SK-N-SH (cell line): ENCODE data around the gene MAPRE2. TPM values are rescaled to one million over a fixed set of nuclear protein-coding genes. Genes with fewer than 3 reads are reported as not detected.

Experiments
- CTCF ChIA-PET: fragments of 300-600, 350-600 bp; formaldehyde crosslinking; extraction: SDS; loops from one replicate; lab custom pipeline; 2021; lab: Yijun Ruan, JAX
- POLR2A ChIA-PET: fragments of 350-600 bp; sonication (Branson Sonifier 250); formaldehyde crosslinking; extraction: SDS; loops from one replicate; lab custom pipeline; 2020; ENCODE audit warnings: antibody characterized with exemption, inconsistent platforms; lab: Yijun Ruan, JAX
- DNase-seq: peaks from one replicate; pipeline ENCODE4 v3.0.0; 2012
- H2AFZ ChIP-seq: fragments of 200-600 bp; sonication (generic); 2 replicates; pipeline ENCODE4 v1.8.1; 2016; ENCODE audit warnings: antibody characterized with exemption, mild to moderate bottlenecking, low read depth
- H3F3A ChIP-seq: fragments of 200-600 bp; sonication (generic); replicated peaks from 2 replicates; pipeline ENCODE3; 2016; ENCODE audit warnings: antibody characterized with exemption, mild to moderate bottlenecking; ENCODE audit not compliant: insufficient read depth
- H3K27ac ChIP-seq, 2 experiments: fragments of 200-500 bp in 1 of 2; fragments of 200-600 bp in 1 of 2; sonication (Bioruptor generic) in 1 of 2; sonication (generic), shearing (Covaris generic) in 1 of 2; 2 replicates each; pipeline versions ENCODE4 v1.5.1 to v1.6.1; 2014 to 2016; ENCODE audit warnings: low read depth in 2 of 2, inconsistent platforms in 1 of 2, low read length in 1 of 2, mild to moderate bottlenecking in 1 of 2, mixed read lengths in 1 of 2
- H3K27me3 ChIP-seq: fragments of 200-600 bp; sonication (generic), shearing (Covaris generic); 2 replicates; pipeline ENCODE4 v1.6.1; 2016; ENCODE audit warnings: mixed run types; ENCODE audit not compliant: insufficient read depth
- H3K36me3 ChIP-seq, 2 experiments: fragments of 200-500 bp in 1 of 2; fragments of 200-600 bp in 1 of 2; sonication (Bioruptor generic) in 1 of 2; sonication (generic) in 1 of 2; replicated peaks in 1 of 2; 2 replicates each; pipeline versions ENCODE3 to v1.5.1; 2014 to 2016; ENCODE audit warnings: low read length in 1 of 2, mild to moderate bottlenecking in 1 of 2; ENCODE audit not compliant: insufficient read depth in 2 of 2, control insufficient read depth in 1 of 2
- H3K4me1 ChIP-seq, 2 experiments: fragments of 200-500 bp in 1 of 2; fragments of 200-600 bp in 1 of 2; sonication (Bioruptor generic) in 1 of 2; sonication (generic), shearing (Covaris generic) in 1 of 2; 2 replicates each; pipeline versions ENCODE4 v1.5.1 to v1.6.1; 2014 to 2016; ENCODE audit warnings: low read depth in 1 of 2, low read length in 1 of 2, mixed run types in 1 of 2; ENCODE audit not compliant: insufficient read depth in 2 of 2, control insufficient read depth in 1 of 2
- H3K4me2 ChIP-seq: fragments of 200-600 bp; sonication (generic), shearing (Covaris generic); 2 replicates; pipeline ENCODE4 v1.6.1; 2017; ENCODE audit warnings: mixed run types
- H3K4me3 ChIP-seq, 2 experiments: fragments of 200-500 bp in 1 of 2; fragments of 200-600 bp in 1 of 2; sonication (Bioruptor generic) in 1 of 2; sonication (generic), shearing (Covaris generic) in 1 of 2; 2 replicates each; pipeline versions ENCODE4 v1.5.1 to v1.8.1; 2014 to 2016; ENCODE audit warnings: low read depth in 2 of 2, inconsistent platforms in 1 of 2, low read length in 1 of 2, mild to moderate bottlenecking in 1 of 2, mixed read lengths in 1 of 2, moderate library complexity in 1 of 2
- H3K79me2 ChIP-seq: fragments of 200-600 bp; sonication (generic); 2 replicates; pipeline ENCODE4 v1.8.1; 2017; ENCODE audit warnings: mild to moderate bottlenecking; ENCODE audit not compliant: insufficient read depth
- H3K9ac ChIP-seq: fragments of 200-600 bp; sonication (generic); 2 replicates; pipeline ENCODE4 v1.6.1; 2017; ENCODE audit warnings: mixed run types
- H3K9me2 ChIP-seq: fragments of 200-600 bp; sonication (generic); 2 replicates; pipeline ENCODE4 v1.6.1; 2017; ENCODE audit warnings: mixed run types
- H3K9me3 ChIP-seq: fragments of 200-600 bp; sonication (generic); 2 replicates; pipeline ENCODE4 v1.6.1; 2017; ENCODE audit warnings: mixed run types, mild to moderate bottlenecking, moderate library complexity
- H4K20me1 ChIP-seq: fragments of 200-600 bp; sonication (generic); 2 replicates; pipeline ENCODE4 v1.6.1; 2017; ENCODE audit warnings: mild to moderate bottlenecking, mixed run types; ENCODE audit not compliant: insufficient read depth
- CHD2 ChIP-seq: fragments of 150-350 bp; IDR thresholded peaks from 2 replicates; pipeline ENCODE4 v1.6.1; 2018; ENCODE audit warnings: low read length; ENCODE audit not compliant: partially characterized antibody
- CTCF ChIP-seq: fragments of 200-600 bp; sonication (generic); IDR thresholded peaks from 2 replicates; pipeline ENCODE4 v1.6.1; 2017; ENCODE audit warnings: antibody characterized with exemption, mild to moderate bottlenecking, moderate library complexity
- GATA2 ChIP-seq: sonication (generic); formaldehyde crosslinking; IDR thresholded peaks from 2 replicates; pipeline ENCODE4 v1.5.0; 2020; ENCODE audit warnings: mild to moderate bottlenecking, missing genetic modification reagents
- IRF3 ChIP-seq: fragments of 150-350 bp; IDR thresholded peaks from 2 replicates; pipeline ENCODE4 v1.6.1; 2016; ENCODE audit warnings: mild to moderate bottlenecking, low read depth, low read length
- MEF2A ChIP-seq: IDR thresholded peaks from 2 replicates; pipeline ENCODE4 v1.4.0; 2012; ENCODE audit warnings: low read depth, borderline replicate concordance
- NRF1 ChIP-seq: IDR thresholded peaks from 2 replicates; pipeline ENCODE4 v1.6.1; 2012; ENCODE audit warnings: low read depth, mild to moderate bottlenecking, low read length
- POLR2AphosphoS5 ChIP-seq: IDR thresholded peaks from 2 replicates; pipeline ENCODE4 v1.6.1; 2012; ENCODE audit warnings: low read depth, low read length
- RAD21 ChIP-seq: IDR thresholded peaks from 2 replicates; pipeline ENCODE4 v1.6.1; 2012; ENCODE audit warnings: mild to moderate bottlenecking, low read length
- SMC3 ChIP-seq: IDR thresholded peaks from 2 replicates; pipeline ENCODE4 v1.6.1; 2012; ENCODE audit warnings: low read depth, low read length, improper control_type of control experiment
- TCF12 ChIP-seq: IDR thresholded peaks from 2 replicates; pipeline ENCODE4 v1.4.0; 2012
- USF1 ChIP-seq: IDR thresholded peaks from 2 replicates; pipeline ENCODE4 v1.4.0; 2012; ENCODE audit warnings: low read depth, borderline replicate concordance
- USF2 ChIP-seq: fragments of 150-350 bp; IDR thresholded peaks from 2 replicates; pipeline ENCODE4 v1.6.1; 2017; ENCODE audit warnings: antibody characterized with exemption, low read length, low read depth, borderline replicate concordance
- YY1 ChIP-seq: IDR thresholded peaks from 2 replicates; pipeline ENCODE4 v1.4.0; 2012; ENCODE audit warnings: low read depth, mild to moderate bottlenecking
- ZBTB33 ChIP-seq: IDR thresholded peaks from 2 replicates; pipeline ENCODE4 v1.4.0; 2012; ENCODE audit warnings: low read depth, borderline replicate concordance
- WGBS: methylation state at CpG from one replicate; pipeline ENCODE4 v1.1.6; 2017; ENCODE audit warnings: low lambda C conversion rate; 5-methylcytosine and 5-hydroxymethylcytosine counted together
- polyA plus RNA-seq, 3 experiments: library from polyadenylated mRNA; depleted of rRNA; stranded (reverse); fragments of >200 nt; gene quantifications; 2 replicates each; pipeline ENCODE4 v1.2.3, GENCODE V29; 2012

The MAPRE2 gene
- polyA plus RNA-seq, 1 of the 3 experiments (the other 2 are of a cell fraction) = 11.5 TPM

GRCh38 chr18:34998661-34999060 is 42.6 kb upstream of the MAPRE2 start:
- Histone ChIP-seq H3K36me3 (no peaks in the 10 kb centered on the region), H3K9ac (no peak overlapping the region), H3K4me2 (no peak overlapping the region), H3K27me3 (no peaks in the 10 kb centered on the region), H3K79me2 (no peaks in the 10 kb centered on the region), H2AFZ (no peak overlapping the region), H3K27ac (no peak overlapping the region), H4K20me1 (no peaks in the 10 kb centered on the region), H3K9me2 (no peaks in the 10 kb centered on the region), H3F3A (no peaks in the 10 kb centered on the region), H3K4me1 (peaks cover 0 to 2% of the 10 kb centered on the region in 2 experiments; a peak in 1 of 4 replicates), H3K4me3 (no peak overlapping the region), H3K9me3 (no peaks in the 10 kb centered on the region)
- DNase-seq = no peak
- CTCF ChIA-PET = interaction anchor here (3.4 kb wide), 1 partner anchor 146 kb away, joined by 17 read pairs; no protein-coding TSS in a partner anchor
- POLR2A ChIA-PET = no interaction called here
- TF ChIP-seq SMC3 (no peak), CTCF (no peak), YY1 (no peak)
- WGBS = 84% methylated on average over 4 of the region's 4 CpGs

- POLR2A ChIA-PET = no interaction called here
Measured at GRCh38 chr18:34999756-35000289, 41.4 kb upstream of the MAPRE2 start.

More at GRCh38 chr18:34999756-35000289, 41.4 kb upstream of the MAPRE2 start:
- no peak overlapping the region for H3K9ac ChIP-seq
- H3K79me2 ChIP-seq = no peaks in the 10 kb centered on the region
- TF ChIP-seq RAD21 (no peak), USF1 (no peak), USF2 (no peak), MEF2A (no peak), SMC3 (no peak), GATA2 (no peak), POLR2AphosphoS5 (no peak), ZBTB33 (no peak), CHD2 (no peak), CTCF (no peak), NRF1 (no peak), TCF12 (no peak), IRF3 (no peak)
- TF ChIP-seq, all 33 proteins: peak for 0
- peaks cover 0 to 2% of the 10 kb centered on the region in 2 experiments; a peak in 1 of 4 replicates for H3K4me1 ChIP-seq
- no peak overlapping the region for H3K4me3 ChIP-seq
- no peak overlapping the region for H3K4me2 ChIP-seq
- H3K9me3 ChIP-seq = no peaks in the 10 kb centered on the region
- CTCF ChIA-PET = interaction anchor here (1.7 to 3.4 kb wide), 2 partner anchors 21 to 145 kb away, joined by 4 to 17 read pairs; no protein-coding TSS in a partner anchor
- no peaks in the 10 kb centered on the region for H4K20me1 ChIP-seq
- no peak overlapping the region for H2AFZ ChIP-seq
- H3K27ac ChIP-seq = no peak overlapping the region
- H3F3A ChIP-seq = no peaks in the 10 kb centered on the region
- H3K36me3 ChIP-seq = no peaks in the 10 kb centered on the region
- no peak for DNase-seq
- WGBS = 80% methylated on average over 4 of the region's 4 CpGs
- no peaks in the 10 kb centered on the region for H3K9me2 ChIP-seq
- H3K27me3 ChIP-seq = no peaks in the 10 kb centered on the region
